ENCODE data around the gene ASTL.

- TF ChIP-seq, protein P1, sequence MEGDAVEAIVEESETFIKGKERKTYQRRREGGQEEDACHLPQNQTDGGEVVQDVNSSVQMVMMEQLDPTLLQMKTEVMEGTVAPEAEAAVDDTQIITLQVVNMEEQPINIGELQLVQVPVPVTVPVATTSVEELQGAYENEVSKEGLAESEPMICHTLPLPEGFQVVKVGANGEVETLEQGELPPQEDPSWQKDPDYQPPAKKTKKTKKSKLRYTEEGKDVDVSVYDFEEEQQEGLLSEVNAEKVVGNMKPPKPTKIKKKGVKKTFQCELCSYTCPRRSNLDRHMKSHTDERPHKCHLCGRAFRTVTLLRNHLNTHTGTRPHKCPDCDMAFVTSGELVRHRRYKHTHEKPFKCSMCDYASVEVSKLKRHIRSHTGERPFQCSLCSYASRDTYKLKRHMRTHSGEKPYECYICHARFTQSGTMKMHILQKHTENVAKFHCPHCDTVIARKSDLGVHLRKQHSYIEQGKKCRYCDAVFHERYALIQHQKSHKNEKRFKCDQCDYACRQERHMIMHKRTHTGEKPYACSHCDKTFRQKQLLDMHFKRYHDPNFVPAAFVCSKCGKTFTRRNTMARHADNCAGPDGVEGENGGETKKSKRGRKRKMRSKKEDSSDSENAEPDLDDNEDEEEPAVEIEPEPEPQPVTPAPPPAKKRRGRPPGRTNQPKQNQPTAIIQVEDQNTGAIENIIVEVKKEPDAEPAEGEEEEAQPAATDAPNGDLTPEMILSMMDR (IDR thresholded peaks at IDR 0.05; ENCODE audit: insufficient read depth, low read length): no peak
- TF ChIP-seq POLR2AphosphoS5 (IDR thresholded peaks at IDR 0.05; ENCODE audit: low read depth) (no peak), SPI1 (IDR thresholded peaks at IDR 0.05; ENCODE audit: borderline replicate concordance, low read depth) (no peak), GABPA (IDR thresholded peaks at IDR 0.05; ENCODE audit: low read depth) (no peak)
- TF ChIP-seq, protein P2, sequence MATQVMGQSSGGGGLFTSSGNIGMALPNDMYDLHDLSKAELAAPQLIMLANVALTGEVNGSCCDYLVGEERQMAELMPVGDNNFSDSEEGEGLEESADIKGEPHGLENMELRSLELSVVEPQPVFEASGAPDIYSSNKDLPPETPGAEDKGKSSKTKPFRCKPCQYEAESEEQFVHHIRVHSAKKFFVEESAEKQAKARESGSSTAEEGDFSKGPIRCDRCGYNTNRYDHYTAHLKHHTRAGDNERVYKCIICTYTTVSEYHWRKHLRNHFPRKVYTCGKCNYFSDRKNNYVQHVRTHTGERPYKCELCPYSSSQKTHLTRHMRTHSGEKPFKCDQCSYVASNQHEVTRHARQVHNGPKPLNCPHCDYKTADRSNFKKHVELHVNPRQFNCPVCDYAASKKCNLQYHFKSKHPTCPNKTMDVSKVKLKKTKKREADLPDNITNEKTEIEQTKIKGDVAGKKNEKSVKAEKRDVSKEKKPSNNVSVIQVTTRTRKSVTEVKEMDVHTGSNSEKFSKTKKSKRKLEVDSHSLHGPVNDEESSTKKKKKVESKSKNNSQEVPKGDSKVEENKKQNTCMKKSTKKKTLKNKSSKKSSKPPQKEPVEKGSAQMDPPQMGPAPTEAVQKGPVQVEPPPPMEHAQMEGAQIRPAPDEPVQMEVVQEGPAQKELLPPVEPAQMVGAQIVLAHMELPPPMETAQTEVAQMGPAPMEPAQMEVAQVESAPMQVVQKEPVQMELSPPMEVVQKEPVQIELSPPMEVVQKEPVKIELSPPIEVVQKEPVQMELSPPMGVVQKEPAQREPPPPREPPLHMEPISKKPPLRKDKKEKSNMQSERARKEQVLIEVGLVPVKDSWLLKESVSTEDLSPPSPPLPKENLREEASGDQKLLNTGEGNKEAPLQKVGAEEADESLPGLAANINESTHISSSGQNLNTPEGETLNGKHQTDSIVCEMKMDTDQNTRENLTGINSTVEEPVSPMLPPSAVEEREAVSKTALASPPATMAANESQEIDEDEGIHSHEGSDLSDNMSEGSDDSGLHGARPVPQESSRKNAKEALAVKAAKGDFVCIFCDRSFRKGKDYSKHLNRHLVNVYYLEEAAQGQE (IDR thresholded peaks at IDR 0.05; ENCODE audit: insufficient replicate concordance, low read depth): no peak
Observed at GRCh38 chr2:96083064-96083939, 55.0 kb downstream of the ASTL start.

Measured in HL-60 (cell line).